ENCODE measurements around the gene FBXL13. TPM values are rescaled to one million over a fixed set of nuclear protein-coding genes. Genes with fewer than 3 reads are reported as not detected.

FBXL13 gene
- total and polyA plus RNA-seq, 2 of the 8 experiments (the other 6 are each of a cell fraction or from before 2014, with no cell fraction given), result 1.2 to 2.8 TPM

DNA sequence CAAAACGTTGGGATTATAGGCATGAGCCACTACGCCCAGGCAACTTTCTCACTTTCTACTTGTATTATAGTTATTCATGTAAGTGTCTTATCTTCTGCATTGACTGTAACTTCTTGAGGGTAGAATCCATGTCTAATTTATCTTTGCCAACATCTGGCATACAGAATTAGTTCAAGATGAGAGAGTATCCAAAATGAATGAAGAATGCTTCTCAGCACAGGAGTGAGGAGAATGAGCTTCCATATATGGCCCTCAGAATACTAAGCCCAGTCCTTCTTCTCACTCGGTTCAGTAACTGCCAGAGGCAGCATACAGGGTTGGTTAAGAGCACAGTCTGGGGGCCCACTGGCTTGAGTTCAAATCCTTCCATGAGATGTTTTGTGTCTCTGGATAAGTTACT lies 236.8 kb downstream of the FBXL13 start (continued):
- TF ChIP-seq, protein P1, sequence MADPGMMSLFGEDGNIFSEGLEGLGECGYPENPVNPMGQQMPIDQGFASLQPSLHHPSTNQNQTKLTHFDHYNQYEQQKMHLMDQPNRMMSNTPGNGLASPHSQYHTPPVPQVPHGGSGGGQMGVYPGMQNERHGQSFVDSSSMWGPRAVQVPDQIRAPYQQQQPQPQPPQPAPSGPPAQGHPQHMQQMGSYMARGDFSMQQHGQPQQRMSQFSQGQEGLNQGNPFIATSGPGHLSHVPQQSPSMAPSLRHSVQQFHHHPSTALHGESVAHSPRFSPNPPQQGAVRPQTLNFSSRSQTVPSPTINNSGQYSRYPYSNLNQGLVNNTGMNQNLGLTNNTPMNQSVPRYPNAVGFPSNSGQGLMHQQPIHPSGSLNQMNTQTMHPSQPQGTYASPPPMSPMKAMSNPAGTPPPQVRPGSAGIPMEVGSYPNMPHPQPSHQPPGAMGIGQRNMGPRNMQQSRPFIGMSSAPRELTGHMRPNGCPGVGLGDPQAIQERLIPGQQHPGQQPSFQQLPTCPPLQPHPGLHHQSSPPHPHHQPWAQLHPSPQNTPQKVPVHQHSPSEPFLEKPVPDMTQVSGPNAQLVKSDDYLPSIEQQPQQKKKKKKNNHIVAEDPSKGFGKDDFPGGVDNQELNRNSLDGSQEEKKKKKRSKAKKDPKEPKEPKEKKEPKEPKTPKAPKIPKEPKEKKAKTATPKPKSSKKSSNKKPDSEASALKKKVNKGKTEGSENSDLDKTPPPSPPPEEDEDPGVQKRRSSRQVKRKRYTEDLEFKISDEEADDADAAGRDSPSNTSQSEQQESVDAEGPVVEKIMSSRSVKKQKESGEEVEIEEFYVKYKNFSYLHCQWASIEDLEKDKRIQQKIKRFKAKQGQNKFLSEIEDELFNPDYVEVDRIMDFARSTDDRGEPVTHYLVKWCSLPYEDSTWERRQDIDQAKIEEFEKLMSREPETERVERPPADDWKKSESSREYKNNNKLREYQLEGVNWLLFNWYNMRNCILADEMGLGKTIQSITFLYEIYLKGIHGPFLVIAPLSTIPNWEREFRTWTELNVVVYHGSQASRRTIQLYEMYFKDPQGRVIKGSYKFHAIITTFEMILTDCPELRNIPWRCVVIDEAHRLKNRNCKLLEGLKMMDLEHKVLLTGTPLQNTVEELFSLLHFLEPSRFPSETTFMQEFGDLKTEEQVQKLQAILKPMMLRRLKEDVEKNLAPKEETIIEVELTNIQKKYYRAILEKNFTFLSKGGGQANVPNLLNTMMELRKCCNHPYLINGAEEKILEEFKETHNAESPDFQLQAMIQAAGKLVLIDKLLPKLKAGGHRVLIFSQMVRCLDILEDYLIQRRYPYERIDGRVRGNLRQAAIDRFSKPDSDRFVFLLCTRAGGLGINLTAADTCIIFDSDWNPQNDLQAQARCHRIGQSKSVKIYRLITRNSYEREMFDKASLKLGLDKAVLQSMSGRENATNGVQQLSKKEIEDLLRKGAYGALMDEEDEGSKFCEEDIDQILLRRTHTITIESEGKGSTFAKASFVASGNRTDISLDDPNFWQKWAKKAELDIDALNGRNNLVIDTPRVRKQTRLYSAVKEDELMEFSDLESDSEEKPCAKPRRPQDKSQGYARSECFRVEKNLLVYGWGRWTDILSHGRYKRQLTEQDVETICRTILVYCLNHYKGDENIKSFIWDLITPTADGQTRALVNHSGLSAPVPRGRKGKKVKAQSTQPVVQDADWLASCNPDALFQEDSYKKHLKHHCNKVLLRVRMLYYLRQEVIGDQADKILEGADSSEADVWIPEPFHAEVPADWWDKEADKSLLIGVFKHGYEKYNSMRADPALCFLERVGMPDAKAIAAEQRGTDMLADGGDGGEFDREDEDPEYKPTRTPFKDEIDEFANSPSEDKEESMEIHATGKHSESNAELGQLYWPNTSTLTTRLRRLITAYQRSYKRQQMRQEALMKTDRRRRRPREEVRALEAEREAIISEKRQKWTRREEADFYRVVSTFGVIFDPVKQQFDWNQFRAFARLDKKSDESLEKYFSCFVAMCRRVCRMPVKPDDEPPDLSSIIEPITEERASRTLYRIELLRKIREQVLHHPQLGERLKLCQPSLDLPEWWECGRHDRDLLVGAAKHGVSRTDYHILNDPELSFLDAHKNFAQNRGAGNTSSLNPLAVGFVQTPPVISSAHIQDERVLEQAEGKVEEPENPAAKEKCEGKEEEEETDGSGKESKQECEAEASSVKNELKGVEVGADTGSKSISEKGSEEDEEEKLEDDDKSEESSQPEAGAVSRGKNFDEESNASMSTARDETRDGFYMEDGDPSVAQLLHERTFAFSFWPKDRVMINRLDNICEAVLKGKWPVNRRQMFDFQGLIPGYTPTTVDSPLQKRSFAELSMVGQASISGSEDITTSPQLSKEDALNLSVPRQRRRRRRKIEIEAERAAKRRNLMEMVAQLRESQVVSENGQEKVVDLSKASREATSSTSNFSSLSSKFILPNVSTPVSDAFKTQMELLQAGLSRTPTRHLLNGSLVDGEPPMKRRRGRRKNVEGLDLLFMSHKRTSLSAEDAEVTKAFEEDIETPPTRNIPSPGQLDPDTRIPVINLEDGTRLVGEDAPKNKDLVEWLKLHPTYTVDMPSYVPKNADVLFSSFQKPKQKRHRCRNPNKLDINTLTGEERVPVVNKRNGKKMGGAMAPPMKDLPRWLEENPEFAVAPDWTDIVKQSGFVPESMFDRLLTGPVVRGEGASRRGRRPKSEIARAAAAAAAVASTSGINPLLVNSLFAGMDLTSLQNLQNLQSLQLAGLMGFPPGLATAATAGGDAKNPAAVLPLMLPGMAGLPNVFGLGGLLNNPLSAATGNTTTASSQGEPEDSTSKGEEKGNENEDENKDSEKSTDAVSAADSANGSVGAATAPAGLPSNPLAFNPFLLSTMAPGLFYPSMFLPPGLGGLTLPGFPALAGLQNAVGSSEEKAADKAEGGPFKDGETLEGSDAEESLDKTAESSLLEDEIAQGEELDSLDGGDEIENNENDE (IDR thresholded peaks at IDR 0.05; ENCODE audit: insufficient replicate concordance, low read length), result no peak
- no peak for TF ChIP-seq TEAD4 (IDR thresholded peaks at IDR 0.05; ENCODE audit: low read depth, low read length)
- TF ChIP-seq, protein P2, sequence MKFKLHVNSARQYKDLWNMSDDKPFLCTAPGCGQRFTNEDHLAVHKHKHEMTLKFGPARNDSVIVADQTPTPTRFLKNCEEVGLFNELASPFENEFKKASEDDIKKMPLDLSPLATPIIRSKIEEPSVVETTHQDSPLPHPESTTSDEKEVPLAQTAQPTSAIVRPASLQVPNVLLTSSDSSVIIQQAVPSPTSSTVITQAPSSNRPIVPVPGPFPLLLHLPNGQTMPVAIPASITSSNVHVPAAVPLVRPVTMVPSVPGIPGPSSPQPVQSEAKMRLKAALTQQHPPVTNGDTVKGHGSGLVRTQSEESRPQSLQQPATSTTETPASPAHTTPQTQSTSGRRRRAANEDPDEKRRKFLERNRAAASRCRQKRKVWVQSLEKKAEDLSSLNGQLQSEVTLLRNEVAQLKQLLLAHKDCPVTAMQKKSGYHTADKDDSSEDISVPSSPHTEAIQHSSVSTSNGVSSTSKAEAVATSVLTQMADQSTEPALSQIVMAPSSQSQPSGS (IDR thresholded peaks at IDR 0.05; ENCODE audit: low read length), result no peak

All from H1 (cell line).